ENCODE results near the gene MORC4.

GRCh38 chrX:106976416-106976815 lies 23.6 kb downstream of the MORC4 start:
- TF ChIP-seq CTCF (conservative IDR thresholded peaks at IDR 0.05; ENCODE audit: low read length) (no peak), EZH2phosphoT487 (IDR thresholded peaks at IDR 0.05; ENCODE audit: borderline replicate concordance, low read depth, low read length) (no peak)

Data from OCI-LY7 (cell line).